HEK293 (cell line): Measurements from ENCODE around the gene RNF182.

Experiments
- CTCF ChIP-seq: fragments of 450-650 bp; formaldehyde crosslinking; IDR thresholded peaks from 2 replicates; pipeline ENCODE4 v1.5.1; 2016; ENCODE audit warnings: missing biosample characterization, missing genetic modification characterization
- ZBTB21 ChIP-seq: fragments of 450-650 bp; formaldehyde crosslinking; IDR thresholded peaks from 2 replicates; pipeline ENCODE4 v1.5.1; 2017; ENCODE audit warnings: missing biosample characterization, missing genetic modification characterization
- ZNF146 ChIP-seq: fragments of 450-650 bp; formaldehyde crosslinking; IDR thresholded peaks from 2 replicates; pipeline ENCODE4 v1.5.1; 2016; ENCODE audit warnings: missing biosample characterization, missing genetic modification characterization
- ZNF175 ChIP-seq: fragments of 450-650 bp; formaldehyde crosslinking; IDR thresholded peaks from 2 replicates; pipeline ENCODE4 v1.5.1; 2016; ENCODE audit warnings: missing biosample characterization, missing genetic modification characterization
- ZNF24 ChIP-seq: fragments of 450-650 bp; formaldehyde crosslinking; IDR thresholded peaks from 2 replicates; pipeline ENCODE4 v1.5.1; 2016; ENCODE audit warnings: missing biosample characterization, missing genetic modification characterization
- ZNF391 ChIP-seq: fragments of 450-650 bp; formaldehyde crosslinking; IDR thresholded peaks from 2 replicates; pipeline ENCODE4 v1.5.1; 2016; ENCODE audit warnings: low read depth, missing biosample characterization, missing genetic modification characterization, borderline replicate concordance
- ZNF529 ChIP-seq: fragments of 450-650 bp; formaldehyde crosslinking; IDR thresholded peaks from 2 replicates; pipeline ENCODE4 v1.5.1; 2017; ENCODE audit warnings: missing genetic modification characterization, missing biosample characterization; ENCODE audit not compliant: insufficient replicate concordance
- ZNF530 ChIP-seq: fragments of 450-650 bp; formaldehyde crosslinking; IDR thresholded peaks from 2 replicates; pipeline ENCODE4 v1.5.1; 2016; ENCODE audit warnings: low read depth, missing biosample characterization, missing genetic modification characterization
- ZNF585B ChIP-seq: fragments of 450-650 bp; formaldehyde crosslinking; IDR thresholded peaks from 2 replicates; pipeline ENCODE4 v1.5.1; 2016; ENCODE audit warnings: missing biosample characterization, missing genetic modification characterization
- ZNF76 ChIP-seq: fragments of 450-650 bp; formaldehyde crosslinking; IDR thresholded peaks from 2 replicates; pipeline ENCODE4; 2016; ENCODE audit warnings: low read depth, missing biosample characterization, missing genetic modification characterization, borderline replicate concordance

- TF ChIP-seq ZBTB21 (tag by site-specific recombination): no peak
- TF ChIP-seq ZNF76: no peak
- no peak for TF ChIP-seq ZNF175 (tag by site-specific recombination)
- no peak for TF ChIP-seq CTCF (tag by site-specific recombination)
- no peak for TF ChIP-seq ZNF146 (tag by site-specific recombination)
- no peak for TF ChIP-seq ZNF585B (tag by site-specific recombination)
- TF ChIP-seq ZNF24 (tag by site-specific recombination): no peak
- no peak for TF ChIP-seq ZNF391 (tag by site-specific recombination)
- no peak for TF ChIP-seq ZNF529 (tag by site-specific recombination)
- TF ChIP-seq ZNF530: no peak
These were observed 8.0 kb downstream of the RNF182 start for GRCh38 chr6:13932785-13933184.
